ENCODE results near the gene KIF14. TPM values are rescaled to one million over a fixed set of nuclear protein-coding genes. Genes with fewer than 3 reads are reported as not detected.
"Not testable (repeated sequence)": the region's sequence is repeated elsewhere in the genome, so short reads cannot be mapped to it uniquely, and the experiment has no call there.

Gene KIF14
- total RNA-seq, 4 donors from 2014 or later: 0.20 to 0.30 TPM; not detected in 2

DNA sequence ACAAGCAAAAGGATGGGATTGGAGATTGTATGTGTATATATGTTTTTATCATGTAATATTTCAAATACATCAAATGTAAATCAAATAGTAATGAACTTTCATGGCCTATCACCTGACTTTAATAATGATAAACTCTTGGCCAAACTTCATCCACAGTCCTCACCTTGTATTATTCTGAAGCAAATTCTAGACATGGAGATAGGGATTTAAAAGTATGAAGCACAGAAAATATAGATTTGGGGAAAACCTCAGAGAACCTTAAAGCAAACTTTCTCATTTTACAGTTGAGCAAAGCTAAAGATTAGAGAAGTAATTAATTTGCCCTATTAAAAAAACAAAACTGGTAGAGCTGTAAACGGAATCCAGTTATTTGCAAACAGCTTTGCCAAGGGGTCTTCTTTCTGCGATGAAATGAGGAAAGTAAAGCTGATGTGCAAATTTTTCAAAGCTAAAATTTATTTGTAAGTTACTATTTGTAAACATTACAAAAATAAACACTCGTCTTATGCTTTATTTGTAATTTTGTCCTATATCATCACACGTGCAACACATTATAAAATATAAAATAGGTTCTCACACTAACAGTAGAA lies 19.9 kb upstream of the KIF14 start:
- Histone ChIP-seq H3K27ac (peak overlapping the region in 1 of 4 donors; percentile 17), H3K36me3 (peaks cover 0 to 37% (median 0%) of the 10 kb centered on the region in 3 donors)
- 90 to 93% methylated on average over 4 of the region's 4 CpGs for WGBS, 2 donors

GRCh38 chr1:200638073-200638472 lies 17.5 kb upstream of the KIF14 start:
- peaks cover 0 to 17% (median 0%) of the 10 kb centered on the region in 3 donors for H3K36me3 ChIP-seq
- WGBS, 2 donors: 78 to 80% methylated on average over 7 of the region's 7 CpGs
- no peak for TF ChIP-seq POLR2A (IDR thresholded peaks at IDR 0.05)
- no peak for TF ChIP-seq CTCF (IDR thresholded peaks at IDR 0.05)
- no peak for TF ChIP-seq EP300 (IDR thresholded peaks at IDR 0.05)
- DNase-seq (ENCODE audit: low spot score in 2 of 2): no peak
- no peaks in the 10 kb centered on the region for H3K4me1 ChIP-seq
- H3K27ac ChIP-seq: no peak overlapping the region
- H3K27me3 ChIP-seq: no peaks in the 10 kb centered on the region
- H3K4me3 ChIP-seq: no peak overlapping the region
- no peaks in the 10 kb centered on the region for H3K9me3 ChIP-seq

More for the DNA sequence above, 19.9 kb upstream of the KIF14 start:
- H3K4me3 ChIP-seq: no peak overlapping the region
- H3K4me1 ChIP-seq: no peaks in the 10 kb centered on the region
- no peaks in the 10 kb centered on the region for H3K27me3 ChIP-seq
- DNase-seq (ENCODE audit: low spot score in 2 of 2): no peak
- TF ChIP-seq CTCF (IDR thresholded peaks at IDR 0.05) (no peak), POLR2A (IDR thresholded peaks at IDR 0.05) (no peak), EP300 (IDR thresholded peaks at IDR 0.05) (no peak)
- H3K9me3 ChIP-seq: no peaks in the 10 kb centered on the region

DNA sequence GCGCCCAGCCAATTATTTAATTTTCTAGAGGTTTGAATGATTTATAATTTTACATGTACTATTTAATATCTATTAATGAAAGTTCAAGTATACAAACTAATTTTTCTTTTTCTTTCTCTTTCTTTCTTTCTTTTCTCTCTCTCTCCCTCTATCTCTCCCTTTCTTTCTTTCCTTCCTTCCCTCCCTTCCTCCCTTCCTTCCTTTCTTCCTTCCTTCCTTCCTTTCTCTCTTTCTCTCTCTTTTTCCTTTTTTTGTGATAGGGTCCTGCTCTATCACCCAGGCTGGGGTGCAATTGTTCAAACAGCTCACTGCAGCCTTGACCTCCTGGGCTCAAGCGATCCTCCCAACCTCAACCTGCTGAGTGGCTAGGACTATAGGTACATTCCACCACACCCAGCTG lies 16.1 kb upstream of the KIF14 start:
- Histone ChIP-seq H3K9me3 (no peaks in the 10 kb centered on the region), H3K27ac (no peak overlapping the region), H3K36me3 (peaks cover 0 to 15% (median 0%) of the 10 kb centered on the region in 3 donors), H3K4me1 (no peaks in the 10 kb centered on the region), H3K4me3 (no peak overlapping the region), H3K27me3 (no peaks in the 10 kb centered on the region)
- 97 to 98% methylated on average over 2 of the region's 2 CpGs for WGBS, 2 donors
- no peak for TF ChIP-seq POLR2A (IDR thresholded peaks at IDR 0.05)
- TF ChIP-seq EP300 (IDR thresholded peaks at IDR 0.05): no peak
- no peak for TF ChIP-seq CTCF (IDR thresholded peaks at IDR 0.05)
- no peak for DNase-seq (ENCODE audit: low spot score in 2 of 2)

DNA sequence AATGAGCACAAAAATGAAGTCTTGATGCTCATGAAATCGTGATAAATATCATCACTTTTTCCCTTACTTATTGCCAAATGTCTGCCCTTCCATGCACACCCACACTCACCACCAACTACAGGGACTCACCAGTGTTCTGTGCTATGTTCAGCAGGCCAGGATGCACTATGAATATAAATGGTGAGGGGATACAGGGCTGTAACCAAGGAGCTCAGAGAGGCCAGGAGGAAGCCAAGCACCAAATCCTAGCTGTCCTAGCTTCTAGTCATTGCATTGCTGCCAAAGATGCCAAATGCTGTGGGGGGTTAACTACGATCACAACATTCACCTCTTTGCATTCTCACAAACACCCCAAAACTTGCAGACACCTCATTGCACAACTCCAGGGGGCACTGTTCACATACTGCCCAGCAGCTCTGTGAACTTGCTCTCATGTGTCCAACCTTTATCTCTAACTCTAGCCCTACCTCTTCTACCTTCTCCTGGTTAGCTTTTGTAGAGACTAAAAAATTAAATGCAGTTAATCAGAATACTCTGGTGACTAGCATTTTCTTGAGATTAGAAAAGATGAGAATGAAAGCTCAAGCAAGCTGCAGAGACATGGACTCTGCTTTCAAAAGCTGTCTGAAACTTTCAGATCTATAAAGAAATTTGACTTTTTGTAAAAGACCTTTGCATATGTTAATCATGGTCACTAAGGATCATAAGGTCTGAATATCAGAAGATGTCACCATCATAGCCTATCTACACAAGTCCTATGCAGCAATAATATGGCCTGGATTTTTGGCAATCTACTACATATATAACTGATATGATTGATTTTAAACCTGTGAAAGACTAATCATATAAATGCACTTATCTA lies 13.9 kb upstream of the KIF14 start:
- TF ChIP-seq POLR2A (IDR thresholded peaks at IDR 0.05) (no peak), CTCF (IDR thresholded peaks at IDR 0.05) (no peak), EP300 (IDR thresholded peaks at IDR 0.05) (no peak)
- 26 to 33% methylated on average over 2 of the region's 2 CpGs for WGBS, 2 donors
- Histone ChIP-seq H3K4me3 (no peak overlapping the region), H3K27me3 (no peaks in the 10 kb centered on the region), H3K4me1 (no peaks in the 10 kb centered on the region), H3K9me3 (no peaks in the 10 kb centered on the region), H3K36me3 (peaks cover 0 to 8% (median 0%) of the 10 kb centered on the region in 3 donors), H3K27ac (no peak overlapping the region)
- DNase-seq (ENCODE audit: low spot score in 2 of 2): no peak

- no peak for DNase-seq (ENCODE audit: low spot score in 2 of 2)
- no peaks in the 10 kb centered on the region for H3K9me3 ChIP-seq
- H3K36me3 ChIP-seq: no peaks in the 10 kb centered on the region
- no peaks in the 10 kb centered on the region for H3K27me3 ChIP-seq
- no peaks in the 10 kb centered on the region for H3K4me1 ChIP-seq
- WGBS, 2 donors: 76 to 88% methylated on average over 1 of the region's 1 CpG
- H3K27ac ChIP-seq: no peak overlapping the region
- no peak overlapping the region for H3K4me3 ChIP-seq
- TF ChIP-seq CTCF (IDR thresholded peaks at IDR 0.05) (no peak), POLR2A (IDR thresholded peaks at IDR 0.05) (no peak), EP300 (IDR thresholded peaks at IDR 0.05) (no peak)
These were observed 10.8 kb upstream of the KIF14 start for GRCh38 chr1:200631375-200631774.

DNA sequence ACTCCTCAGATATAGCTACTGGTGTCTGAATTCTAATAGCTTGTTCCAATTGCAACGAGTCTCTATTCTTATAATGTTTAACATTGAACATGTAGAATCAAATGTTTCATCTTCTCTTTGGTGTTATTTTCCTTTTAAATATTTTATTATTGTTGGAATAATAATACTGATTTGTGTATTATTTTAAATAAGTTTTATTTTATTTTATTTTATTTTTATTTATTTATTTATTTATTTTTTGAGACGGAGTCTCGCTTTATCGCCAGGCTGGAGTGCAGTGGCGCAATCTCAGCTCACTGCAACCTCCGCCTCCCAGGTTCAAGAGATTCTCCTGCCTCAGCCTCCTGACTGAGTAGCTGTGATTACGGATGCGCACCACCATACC lies 10.0 kb upstream of the KIF14 start:
- H3K9me3 ChIP-seq; H3K27me3 ChIP-seq; H3K4me1 ChIP-seq; H3K27ac ChIP-seq; H3K4me3 ChIP-seq; DNase-seq (ENCODE audit: low spot score in 2 of 2); H3K36me3 ChIP-seq: not testable (repeated sequence)
- 94 to 96% methylated on average over 8 of the region's 8 CpGs for WGBS, 2 donors

Data from tibial nerve (tissue), 4 donors.